GM12892 (cell line): Measurements from ENCODE around the gene JPH4.

ENCODE experiments used
- POLR2A ChIP-seq: IDR thresholded peaks from 2 replicates; pipeline ENCODE4 v1.6.1; 2011; ENCODE audit warnings: low read depth, low read length, control low read depth
- POLR2AphosphoS5 ChIP-seq: IDR thresholded peaks from 2 replicates; pipeline ENCODE4 v1.6.1; 2011; ENCODE audit warnings: low read depth, low read length, control low read depth

DNA sequence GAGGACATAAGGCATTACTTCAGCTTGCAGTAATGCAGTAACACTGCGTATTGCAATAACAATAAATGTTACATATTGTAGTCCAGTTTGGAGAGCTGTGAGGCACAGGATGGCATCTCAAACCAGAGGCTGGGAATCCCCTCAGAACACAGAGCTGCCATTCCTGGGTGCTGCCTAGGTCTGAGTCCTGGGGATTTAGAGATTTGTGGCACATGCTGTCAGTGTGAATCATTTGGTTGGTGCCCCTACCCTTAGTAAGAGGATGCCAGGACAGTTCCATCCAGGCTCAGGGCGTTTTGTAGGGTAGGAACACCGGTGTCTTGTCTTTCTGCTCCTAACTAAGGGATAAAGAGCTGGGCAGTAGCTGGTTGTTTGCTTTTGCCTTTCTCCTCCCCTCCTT is 49.6 kb downstream of the JPH4 start:
- TF ChIP-seq POLR2AphosphoS5 (no peak), POLR2A (no peak)
